ENCODE data around the gene KIFBP. TPM values are rescaled to one million over a fixed set of nuclear protein-coding genes. Genes with fewer than 3 reads are reported as not detected.
A peak's percentile ranks its signal among the peaks of the same experiment; 100 is the strongest.

KIFBP gene
- polyA plus RNA-seq, 1 of the 3 experiments (the other 2 are of a cell fraction): 16.9 TPM

DNA sequence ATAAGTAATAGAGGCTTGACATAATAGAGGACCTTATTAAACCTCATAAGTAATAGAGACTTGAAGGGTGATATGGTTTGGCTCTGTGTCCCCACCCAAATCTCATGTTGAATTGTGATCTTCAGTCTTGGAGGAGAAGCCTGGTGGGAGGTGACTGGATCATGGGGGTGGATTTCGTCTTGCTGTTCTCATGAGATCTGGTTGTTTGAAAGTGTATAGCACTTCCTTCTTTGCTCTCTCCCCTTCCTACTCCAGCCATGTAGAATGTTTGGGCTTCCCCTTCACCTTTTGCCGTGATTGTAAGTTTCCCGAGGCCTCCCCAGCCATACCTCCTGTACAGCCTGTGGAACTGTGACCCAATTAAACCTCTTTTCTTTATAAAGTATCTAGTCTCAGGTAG is 8.6 kb downstream of the KIFBP start (continued):
- no peak for TF ChIP-seq ELF1 (IDR thresholded peaks at IDR 0.05)
- TF ChIP-seq, protein P1, sequence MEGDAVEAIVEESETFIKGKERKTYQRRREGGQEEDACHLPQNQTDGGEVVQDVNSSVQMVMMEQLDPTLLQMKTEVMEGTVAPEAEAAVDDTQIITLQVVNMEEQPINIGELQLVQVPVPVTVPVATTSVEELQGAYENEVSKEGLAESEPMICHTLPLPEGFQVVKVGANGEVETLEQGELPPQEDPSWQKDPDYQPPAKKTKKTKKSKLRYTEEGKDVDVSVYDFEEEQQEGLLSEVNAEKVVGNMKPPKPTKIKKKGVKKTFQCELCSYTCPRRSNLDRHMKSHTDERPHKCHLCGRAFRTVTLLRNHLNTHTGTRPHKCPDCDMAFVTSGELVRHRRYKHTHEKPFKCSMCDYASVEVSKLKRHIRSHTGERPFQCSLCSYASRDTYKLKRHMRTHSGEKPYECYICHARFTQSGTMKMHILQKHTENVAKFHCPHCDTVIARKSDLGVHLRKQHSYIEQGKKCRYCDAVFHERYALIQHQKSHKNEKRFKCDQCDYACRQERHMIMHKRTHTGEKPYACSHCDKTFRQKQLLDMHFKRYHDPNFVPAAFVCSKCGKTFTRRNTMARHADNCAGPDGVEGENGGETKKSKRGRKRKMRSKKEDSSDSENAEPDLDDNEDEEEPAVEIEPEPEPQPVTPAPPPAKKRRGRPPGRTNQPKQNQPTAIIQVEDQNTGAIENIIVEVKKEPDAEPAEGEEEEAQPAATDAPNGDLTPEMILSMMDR (IDR thresholded peaks at IDR 0.05): no peak
- TF ChIP-seq RXRA (IDR thresholded peaks at IDR 0.05; ENCODE audit: borderline replicate concordance, low read depth): no peak

DNA sequence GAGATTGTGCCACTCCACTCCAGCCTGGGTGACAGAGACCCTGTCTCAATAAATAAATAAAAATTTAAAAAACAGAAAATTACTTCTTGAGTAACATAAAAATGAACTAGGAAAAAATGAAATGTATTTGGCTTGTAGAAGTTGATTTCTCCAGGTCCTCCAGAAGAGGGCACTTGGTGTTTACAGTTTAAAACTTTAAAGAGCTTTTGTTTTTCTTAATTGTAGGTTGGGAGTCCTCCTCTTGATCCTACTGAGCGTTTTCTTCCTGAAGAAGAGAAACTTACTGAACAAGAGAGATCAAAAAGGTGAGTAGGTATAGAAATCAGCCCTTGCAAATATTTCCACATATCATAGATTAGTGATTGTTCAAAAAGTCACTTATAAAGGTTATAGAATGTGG is 16.2 kb downstream of the KIFBP start:
- Histone ChIP-seq H3K79me2 (ENCODE audit: insufficient read depth) (peaks cover 22% of the 10 kb centered on the region), H3F3A (replicated peaks; ENCODE audit: insufficient read depth) (peaks cover 7% of the 10 kb centered on the region), H3K9me2 (no peaks in the 10 kb centered on the region), H3K4me3 (ENCODE audit: low read depth in 2 of 2, low read length in 1 of 2) (no peak overlapping the region), H3K27ac (ENCODE audit: low read depth in 2 of 2, low read length in 1 of 2) (no peak overlapping the region), H3K27me3 (ENCODE audit: insufficient read depth) (no peaks in the 10 kb centered on the region), H3K9ac (no peak overlapping the region), H3K9me3 (no peaks in the 10 kb centered on the region), H3K4me2 (no peak overlapping the region), H2AFZ (ENCODE audit: low read depth) (no peak overlapping the region), H3K36me3 (replicated peaks in 1 of 2; ENCODE audit: control insufficient read depth in 1 of 2, insufficient read depth in 2 of 2, low read length in 1 of 2) (peaks cover 42 to 68% of the 10 kb centered on the region in 2 experiments), H4K20me1 (ENCODE audit: insufficient read depth) (no peaks in the 10 kb centered on the region), H3K4me1 (ENCODE audit: control insufficient read depth in 1 of 2, insufficient read depth in 2 of 2, low read depth in 1 of 2, low read length in 1 of 2) (no peaks in the 10 kb centered on the region)
- ChIA-PET POLR2A (no interaction called here), CTCF (interaction anchor here (0.7 to 2.4 kb wide), 11 partner anchors 9 to 222 kb away, joined by 3 to 15 read pairs (median 4); no protein-coding TSS in a partner anchor)
- WGBS (ENCODE audit: low lambda C conversion rate): 53% methylated on average over 1 of the region's 1 CpG
- DNase-seq: peak; percentile 16
- TF ChIP-seq SMC3 (IDR thresholded peaks at IDR 0.05; ENCODE audit: low read depth, low read length) (no peak), GABPA (IDR thresholded peaks at IDR 0.05; ENCODE audit: low read depth) (no peak), RAD21 (IDR thresholded peaks at IDR 0.05; ENCODE audit: low read length) (peak; percentile 60)
- TF ChIP-seq, protein P1 (IDR thresholded peaks at IDR 0.05): peak; percentile 65

DNA sequence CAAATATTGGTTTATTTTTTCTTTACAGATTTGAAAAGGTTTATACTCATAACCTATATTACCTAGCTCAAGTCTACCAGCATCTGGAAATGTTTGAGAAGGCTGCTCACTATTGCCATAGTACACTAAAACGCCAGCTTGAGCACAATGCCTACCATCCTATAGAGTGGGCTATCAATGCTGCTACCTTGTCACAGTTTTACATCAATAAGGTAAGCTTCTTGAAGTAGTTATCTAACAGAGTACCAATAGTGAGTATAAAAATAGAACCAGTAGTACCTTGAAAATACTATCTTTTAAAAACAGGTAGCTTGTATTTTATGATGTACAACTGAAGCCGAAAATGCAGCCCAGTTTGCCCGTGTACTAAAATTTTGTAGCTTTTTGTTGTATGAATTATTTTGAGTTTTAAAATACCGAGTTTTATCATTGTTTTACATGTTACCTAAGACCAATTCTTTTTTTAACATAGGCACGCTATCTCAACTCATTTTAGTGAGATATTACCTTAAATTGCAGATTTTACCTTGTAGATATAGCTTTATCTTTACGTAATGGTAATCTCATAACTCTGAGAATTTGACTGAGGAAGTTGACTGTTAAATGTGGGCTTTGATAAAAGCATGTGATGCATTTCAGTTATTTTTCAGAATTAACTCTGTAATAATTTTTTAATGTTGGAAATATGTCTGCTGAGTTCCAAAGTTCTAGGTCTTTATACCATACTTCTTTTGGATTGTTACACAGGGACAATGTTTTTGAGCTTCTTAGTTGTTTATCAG is 17.3 kb downstream of the KIFBP start:
- no peak for DNase-seq
- H4K20me1 ChIP-seq (ENCODE audit: insufficient read depth): no peaks in the 10 kb centered on the region
- no peak overlapping the region for H3K27ac ChIP-seq (ENCODE audit: low read depth in 2 of 2, low read length in 1 of 2)
- H3K4me3 ChIP-seq (ENCODE audit: low read depth in 2 of 2, low read length in 1 of 2): no peak overlapping the region
- CTCF ChIA-PET: interaction anchor here (1.0 to 2.4 kb wide), 10 partner anchors 11 to 220 kb away, joined by 3 to 15 read pairs (median 4); partner anchors contain the start of gene DDX21
- no peak overlapping the region for H2AFZ ChIP-seq (ENCODE audit: low read depth)
- no peak overlapping the region for H3K4me2 ChIP-seq
- no peaks in the 10 kb centered on the region for H3K9me3 ChIP-seq
- WGBS (ENCODE audit: low lambda C conversion rate): 97% methylated on average over 6 of the region's 6 CpGs
- H3K9ac ChIP-seq: no peak overlapping the region
- H3F3A ChIP-seq (replicated peaks; ENCODE audit: insufficient read depth): peaks cover 10% of the 10 kb centered on the region
- POLR2A ChIA-PET: no interaction called here
- peaks cover 44 to 66% of the 10 kb centered on the region in 2 experiments for H3K36me3 ChIP-seq (replicated peaks in 1 of 2; ENCODE audit: control insufficient read depth in 1 of 2, insufficient read depth in 2 of 2, low read length in 1 of 2)
- H3K9me2 ChIP-seq: no peaks in the 10 kb centered on the region
- no peaks in the 10 kb centered on the region for H3K27me3 ChIP-seq (ENCODE audit: insufficient read depth)
- H3K79me2 ChIP-seq (ENCODE audit: insufficient read depth): peaks cover 13% of the 10 kb centered on the region
- H3K4me1 ChIP-seq (ENCODE audit: control insufficient read depth in 1 of 2, insufficient read depth in 2 of 2, low read depth in 1 of 2, low read length in 1 of 2): no peaks in the 10 kb centered on the region
- TF ChIP-seq, protein P2, sequence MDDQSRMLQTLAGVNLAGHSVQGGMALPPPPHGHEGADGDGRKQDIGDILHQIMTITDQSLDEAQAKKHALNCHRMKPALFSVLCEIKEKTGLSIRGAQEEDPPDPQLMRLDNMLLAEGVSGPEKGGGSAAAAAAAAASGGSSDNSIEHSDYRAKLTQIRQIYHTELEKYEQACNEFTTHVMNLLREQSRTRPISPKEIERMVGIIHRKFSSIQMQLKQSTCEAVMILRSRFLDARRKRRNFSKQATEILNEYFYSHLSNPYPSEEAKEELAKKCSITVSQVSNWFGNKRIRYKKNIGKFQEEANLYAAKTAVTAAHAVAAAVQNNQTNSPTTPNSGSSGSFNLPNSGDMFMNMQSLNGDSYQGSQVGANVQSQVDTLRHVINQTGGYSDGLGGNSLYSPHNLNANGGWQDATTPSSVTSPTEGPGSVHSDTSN (IDR thresholded peaks at IDR 0.05): no peak
- TF ChIP-seq SIN3A (IDR thresholded peaks at IDR 0.05; ENCODE audit: borderline replicate concordance, low read depth, low read length) (no peak), GABPA (IDR thresholded peaks at IDR 0.05; ENCODE audit: low read depth) (no peak), EP300 (IDR thresholded peaks at IDR 0.05; ENCODE audit: borderline replicate concordance in 1 of 2, low read depth in 1 of 2, low read length in 1 of 2) (no peak)
- TF ChIP-seq, protein P3, sequence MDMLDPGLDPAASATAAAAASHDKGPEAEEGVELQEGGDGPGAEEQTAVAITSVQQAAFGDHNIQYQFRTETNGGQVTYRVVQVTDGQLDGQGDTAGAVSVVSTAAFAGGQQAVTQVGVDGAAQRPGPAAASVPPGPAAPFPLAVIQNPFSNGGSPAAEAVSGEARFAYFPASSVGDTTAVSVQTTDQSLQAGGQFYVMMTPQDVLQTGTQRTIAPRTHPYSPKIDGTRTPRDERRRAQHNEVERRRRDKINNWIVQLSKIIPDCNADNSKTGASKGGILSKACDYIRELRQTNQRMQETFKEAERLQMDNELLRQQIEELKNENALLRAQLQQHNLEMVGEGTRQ (IDR thresholded peaks at IDR 0.05; ENCODE audit: borderline replicate concordance, low read depth, low read length): no peak
